HG03575 (cell line): Measurements from ENCODE around the gene CIPC.
A peak's percentile ranks its signal among the peaks of the same experiment; 100 is the strongest.

ENCODE experiments used
- ATAC-seq: cut with Tn5 transposase; IDR thresholded peaks from one replicate; pipeline ENCODE4 v1.9.1; 2021; ENCODE audit not compliant: unreplicated experiment, insufficient number of reproducible peaks, low FRiP score; ENCODE audit errors: extremely low read depth

CIPC gene

GRCh38 chr14:77067632-77068516, 30.2 kb upstream of the CIPC start:
- no peak for ATAC-seq

GRCh38 chr14:77068517-77069200, 29.4 kb upstream of the CIPC start:
- no peak for ATAC-seq

- no peak for ATAC-seq
These were observed 28.5 kb upstream of the CIPC start for GRCh38 chr14:77069551-77069950.

- ATAC-seq: no peak
These were observed 26.1 kb upstream of the CIPC start for GRCh38 chr14:77071938-77072388.

- ATAC-seq: no peak
These were observed 23.1 kb upstream of the CIPC start for GRCh38 chr14:77074969-77075368.

- ATAC-seq: no peak
These were observed 21.9 kb upstream of the CIPC start for GRCh38 chr14:77076113-77076631.

GRCh38 chr14:77077040-77077439, 21.0 kb upstream of the CIPC start:
- ATAC-seq: no peak

- no peak for ATAC-seq
These were observed 15.7 kb upstream of the CIPC start for GRCh38 chr14:77082356-77082755.

- no peak for ATAC-seq
These were observed 15.0 kb upstream of the CIPC start for GRCh38 chr14:77083082-77083481.

- ATAC-seq: no peak
These were observed 13.1 kb upstream of the CIPC start for GRCh38 chr14:77084985-77085384.

- ATAC-seq: no peak
These were observed 12.5 kb upstream of the CIPC start for GRCh38 chr14:77085538-77085937.

- ATAC-seq: peak; percentile 41
These were observed 11.9 kb upstream of the CIPC start for GRCh38 chr14:77086017-77086727.

- ATAC-seq: no peak
These were observed 11.1 kb upstream of the CIPC start for GRCh38 chr14:77086951-77087350.

- no peak for ATAC-seq
These were observed 10.4 kb upstream of the CIPC start for GRCh38 chr14:77087631-77088030.

- ATAC-seq: no peak
These were observed 9.8 kb upstream of the CIPC start for GRCh38 chr14:77088219-77088618.

- no peak for ATAC-seq
These were observed 9.4 kb upstream of the CIPC start for GRCh38 chr14:77088645-77089044.

- no peak for ATAC-seq
These were observed 6.5 kb upstream of the CIPC start for GRCh38 chr14:77091518-77091917.

- no peak for ATAC-seq
These were observed 5.4 kb upstream of the CIPC start for GRCh38 chr14:77092676-77093075.

- no peak for ATAC-seq
These were observed 3.3 kb upstream of the CIPC start for GRCh38 chr14:77094672-77095284.
